ENCODE results near the gene LHX6.

LHX6 gene

GRCh38 chr9:122228568-122229484, at the start of gene LHX6:
Gene LHX6 (minus strand): TSS chr9:122228957. CDS start chr9:122228740, 217 bp downstream.
- no peak for DNase-seq (ENCODE audit: low spot score)

GRCh38 chr9:122277285-122277897, 48.6 kb upstream of the LHX6 start:
- DNase-seq (ENCODE audit: low spot score): no peak

DNA sequence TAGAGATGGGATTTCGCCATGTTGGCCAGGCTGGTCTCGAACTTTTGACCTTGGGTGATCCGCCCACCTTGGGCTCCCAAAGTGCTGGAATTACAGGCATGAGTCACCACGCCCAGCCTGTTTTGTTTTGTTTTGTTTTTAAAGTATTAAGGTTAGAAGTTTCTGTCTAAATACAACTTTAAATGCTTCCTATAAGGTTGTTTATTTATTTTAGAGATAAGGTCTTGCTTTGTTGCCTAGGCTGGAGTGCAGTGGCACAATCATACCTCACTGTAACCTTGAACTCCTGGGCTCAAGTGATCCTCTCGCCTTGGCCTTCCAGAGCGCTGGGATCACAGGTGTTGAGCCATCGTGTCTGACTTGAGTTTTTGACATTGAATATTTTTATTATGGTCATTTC, 47.3 kb upstream of the LHX6 start:
- DNase-seq (ENCODE audit: low spot score): no peak

GRCh38 chr9:122274055-122274454, 45.3 kb upstream of the LHX6 start:
- DNase-seq (ENCODE audit: low spot score): no peak

DNA sequence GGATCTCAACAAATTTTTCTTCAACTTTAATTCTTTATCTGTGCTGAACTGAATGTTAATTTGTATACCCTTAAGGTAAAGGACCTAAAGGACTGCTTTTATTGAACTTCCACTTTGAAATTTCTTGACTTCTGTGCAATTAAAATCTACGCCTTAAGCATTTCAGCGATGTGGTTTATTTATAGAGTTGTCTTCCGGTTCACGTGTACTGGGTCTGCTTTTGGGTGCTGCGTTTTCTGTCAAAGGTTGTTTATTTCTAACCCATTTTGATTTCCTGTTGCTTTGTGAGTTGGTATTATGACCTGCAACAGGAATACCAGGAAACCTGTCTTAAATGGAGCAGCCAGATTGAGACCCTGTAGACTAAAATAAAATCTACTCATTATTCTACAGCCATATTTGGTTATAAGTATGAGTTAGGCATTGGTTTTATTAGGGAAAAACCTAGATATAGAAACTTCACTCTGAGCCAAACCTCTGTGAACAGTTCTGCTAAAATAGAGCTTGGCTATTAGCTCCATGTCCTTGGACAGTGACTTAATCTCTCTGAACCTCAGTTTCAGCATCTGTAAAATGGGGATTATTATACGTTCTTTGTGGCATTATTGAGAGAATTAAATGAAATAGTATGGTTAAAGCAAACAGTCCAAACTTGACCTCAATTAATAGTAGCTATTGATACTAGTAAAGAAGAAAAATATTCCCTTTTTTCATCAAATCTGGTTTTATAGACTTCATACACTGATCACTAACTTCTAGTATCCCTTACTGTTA, 39.5 kb upstream of the LHX6 start:
- DNase-seq (ENCODE audit: low spot score): no peak

DNA sequence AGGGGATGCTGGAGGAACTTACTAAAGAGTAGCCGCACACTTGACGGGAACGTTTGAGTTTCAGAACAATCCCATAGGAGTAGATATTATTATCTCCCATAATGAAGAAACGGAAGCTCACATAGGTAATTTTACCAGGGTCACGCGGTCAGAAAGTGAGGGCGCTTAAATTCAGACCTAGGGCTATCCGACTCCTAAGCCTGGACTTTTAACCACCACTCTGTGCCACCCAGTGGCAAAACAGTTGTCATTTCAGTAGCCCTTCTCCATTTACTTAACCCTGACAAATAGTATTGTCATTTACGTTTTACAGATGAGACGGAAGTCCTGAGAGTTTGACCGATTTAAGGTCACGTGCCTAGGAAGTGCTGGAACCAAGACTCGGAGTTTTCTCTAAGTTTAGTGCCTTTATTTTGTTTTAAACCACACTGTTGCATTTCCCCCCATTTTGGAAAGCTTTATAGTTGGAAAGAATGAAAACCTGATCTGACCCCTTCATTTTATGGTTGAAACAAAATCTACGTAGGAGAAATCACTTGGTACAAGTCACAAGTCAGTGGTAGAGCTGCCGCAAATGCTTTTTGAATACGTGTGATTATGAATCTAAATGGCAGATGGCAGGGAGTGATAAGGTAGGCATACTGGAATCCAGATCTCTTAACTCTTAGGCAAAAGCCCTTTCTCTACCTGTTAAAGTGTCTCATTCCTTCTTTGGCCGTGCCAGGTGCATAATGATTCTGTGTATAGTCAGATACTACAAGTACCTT, 36.6 kb upstream of the LHX6 start:
- DNase-seq (ENCODE audit: low spot score): peak; percentile 54

DNA sequence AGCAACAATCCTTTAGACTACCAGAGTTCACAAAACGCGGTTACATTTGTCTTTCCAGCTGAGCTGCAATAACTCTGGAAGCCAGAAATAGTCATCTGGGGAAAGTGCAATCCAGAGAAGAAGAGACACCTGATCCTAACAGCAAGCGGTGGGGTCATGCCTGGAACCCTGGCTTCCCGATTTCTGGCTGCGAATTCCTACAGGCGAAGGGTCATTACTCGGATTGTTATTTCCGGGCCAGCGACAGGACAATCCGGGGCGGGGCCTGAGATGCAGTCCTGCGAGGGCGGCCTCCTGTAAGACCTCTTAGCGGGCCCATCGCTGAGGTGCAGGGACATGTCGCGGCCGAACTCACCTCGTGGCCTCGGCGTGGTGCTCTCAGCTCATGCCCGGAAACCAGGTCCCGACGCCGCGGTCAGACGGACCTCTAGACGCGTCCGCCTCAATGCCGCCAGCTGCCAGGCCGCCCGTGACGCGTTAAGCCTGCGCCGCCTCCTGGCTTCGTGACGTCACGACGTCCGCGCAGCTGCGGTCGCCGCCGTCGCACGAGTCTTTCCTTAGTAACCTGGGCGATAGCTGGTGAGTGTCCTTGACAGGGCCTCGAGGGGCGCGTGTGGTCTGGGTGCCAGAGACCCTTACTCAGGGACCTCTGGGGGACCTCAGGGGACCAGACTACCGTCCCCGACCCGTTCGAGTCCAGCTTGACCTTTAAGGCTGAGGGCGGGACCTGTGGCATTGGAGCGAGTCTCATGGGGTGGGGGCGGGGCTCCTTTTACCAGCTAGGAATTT, 35.8 kb upstream of the LHX6 start, which contains the start of the genes MRRF and RBM18:
Gene MRRF (plus strand): TSS at position 523 of the 789 bp plus-strand sequence. CDS start 6,010 bp downstream, outside the sequence.
Gene RBM18 (minus strand): TSS at position 481 of the 789 bp plus-strand sequence. CDS start 3,348 bp downstream, outside the sequence.
- DNase-seq (ENCODE audit: low spot score): peak; percentile 90

DNA sequence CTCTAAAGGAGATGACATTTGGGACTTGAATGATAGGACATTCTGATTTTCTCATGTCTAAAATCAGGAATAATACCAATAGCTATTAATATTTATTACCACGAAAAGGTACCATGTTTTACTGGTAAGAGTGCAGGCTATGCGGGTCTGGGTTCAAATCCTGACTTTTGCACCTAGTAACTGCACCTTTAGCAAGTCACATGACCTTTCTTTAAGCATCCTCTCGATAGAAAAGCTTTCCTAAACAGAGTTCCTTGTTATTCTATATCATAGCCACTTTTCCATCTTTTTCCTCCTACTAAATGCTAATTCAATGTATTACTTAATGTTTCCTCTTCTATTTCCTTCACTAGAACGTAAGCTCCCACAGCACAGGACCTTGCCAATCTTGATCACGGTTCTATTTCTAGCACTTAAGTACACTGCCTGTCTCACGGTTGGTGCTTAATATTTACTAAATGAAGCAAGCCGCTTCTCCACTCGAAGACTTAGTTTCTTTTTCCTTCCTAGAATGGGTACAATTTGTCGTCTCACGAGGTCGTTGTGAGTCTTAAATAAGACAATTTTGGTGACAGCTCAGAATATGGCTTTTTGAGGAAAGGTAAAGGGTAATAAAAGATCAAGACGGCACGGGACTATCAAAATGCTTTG, 35.1 kb upstream of the LHX6 start:
- no peak for DNase-seq (ENCODE audit: low spot score)

DNA sequence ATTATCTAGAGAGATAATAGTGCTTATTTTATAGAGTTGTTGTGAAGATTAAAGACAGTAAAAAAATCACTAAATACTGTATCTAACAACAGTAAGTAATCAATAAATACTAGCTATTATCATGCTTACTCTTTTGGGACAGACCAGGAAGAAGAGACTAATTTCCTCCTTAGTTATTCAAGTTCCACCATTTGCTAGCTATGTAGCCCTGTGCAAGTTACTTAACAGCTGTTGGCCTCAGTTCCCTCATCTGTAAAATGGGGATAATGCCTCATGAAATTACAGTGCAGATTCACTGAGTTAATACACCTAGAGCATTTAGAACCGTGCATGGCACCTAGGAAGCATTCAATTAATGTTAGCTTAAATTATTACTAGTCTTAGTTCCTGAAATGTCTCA, 33.3 kb upstream of the LHX6 start:
- DNase-seq (ENCODE audit: low spot score): no peak

DNA sequence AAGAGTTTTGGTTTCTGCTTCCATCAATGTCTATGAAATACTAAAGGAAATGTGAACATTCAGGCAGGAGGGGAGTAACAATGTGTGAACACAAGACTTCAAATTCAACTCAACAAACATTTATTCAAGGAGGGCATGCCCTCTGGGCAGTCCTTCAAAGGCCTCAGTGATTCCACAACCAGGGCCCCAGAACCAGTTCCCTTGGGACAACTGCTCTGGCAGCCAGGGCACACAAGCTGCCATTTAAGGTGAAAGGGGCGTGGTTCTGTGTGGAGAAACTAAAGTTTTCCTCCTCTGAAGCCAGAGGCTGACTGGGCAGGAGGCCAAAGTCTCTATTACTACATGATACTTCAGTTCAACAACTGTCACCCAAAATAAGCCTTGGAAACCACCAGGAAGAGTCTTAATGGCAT, 32.7 kb upstream of the LHX6 start:
- no peak for DNase-seq (ENCODE audit: low spot score)

GRCh38 chr9:122258886-122259415, 30.2 kb upstream of the LHX6 start:
- no peak for DNase-seq (ENCODE audit: low spot score)

DNA sequence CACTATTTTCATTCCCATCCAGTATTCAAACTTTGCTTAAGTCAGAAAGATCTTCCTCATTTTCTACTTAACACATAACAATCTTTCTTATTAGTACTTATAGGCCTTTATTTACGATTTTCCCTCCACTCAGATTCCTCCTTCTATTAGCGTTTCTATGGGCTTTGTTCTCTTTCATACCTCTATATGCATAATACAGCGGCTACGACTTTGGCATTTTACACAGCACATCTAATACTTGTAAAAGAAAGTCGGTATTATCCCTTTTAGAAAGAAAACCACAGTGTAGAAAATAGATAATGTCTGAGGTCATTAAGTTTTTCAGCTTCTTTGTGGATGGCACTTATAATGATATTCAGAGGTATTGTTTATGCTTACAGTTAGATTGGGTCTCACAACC, 27.4 kb upstream of the LHX6 start:
- DNase-seq (ENCODE audit: low spot score): no peak

- no peak for DNase-seq (ENCODE audit: low spot score)
These were observed 26.0 kb upstream of the LHX6 start for GRCh38 chr9:122254761-122255160.

DNA sequence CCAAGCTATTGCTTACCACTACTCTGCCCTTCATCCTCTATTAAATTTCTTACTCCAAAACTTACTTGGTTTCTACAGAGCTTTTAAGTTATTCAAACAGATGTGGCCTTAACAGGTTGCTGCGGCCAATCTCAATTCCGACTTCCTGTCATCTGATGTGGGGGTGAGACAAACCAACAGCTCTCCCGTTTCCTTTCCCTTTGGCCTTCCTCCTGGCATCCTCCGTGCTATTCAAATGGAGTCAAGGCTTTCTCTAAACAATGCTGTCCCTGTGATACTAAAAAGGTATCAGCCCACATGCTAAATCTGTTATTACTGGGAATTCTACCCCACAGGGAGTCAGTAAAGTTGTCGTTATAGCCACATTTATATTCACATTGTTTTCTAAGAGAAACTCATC, 24.0 kb upstream of the LHX6 start:
- DNase-seq (ENCODE audit: low spot score): no peak

GRCh38 chr9:122251351-122251750, 22.6 kb upstream of the LHX6 start:
- no peak for DNase-seq (ENCODE audit: low spot score)

- DNase-seq (ENCODE audit: low spot score): no peak
These were observed 19.7 kb upstream of the LHX6 start for GRCh38 chr9:122248448-122248865.

GRCh38 chr9:122246666-122247065, 17.9 kb upstream of the LHX6 start:
- no peak for DNase-seq (ENCODE audit: low spot score)

DNA sequence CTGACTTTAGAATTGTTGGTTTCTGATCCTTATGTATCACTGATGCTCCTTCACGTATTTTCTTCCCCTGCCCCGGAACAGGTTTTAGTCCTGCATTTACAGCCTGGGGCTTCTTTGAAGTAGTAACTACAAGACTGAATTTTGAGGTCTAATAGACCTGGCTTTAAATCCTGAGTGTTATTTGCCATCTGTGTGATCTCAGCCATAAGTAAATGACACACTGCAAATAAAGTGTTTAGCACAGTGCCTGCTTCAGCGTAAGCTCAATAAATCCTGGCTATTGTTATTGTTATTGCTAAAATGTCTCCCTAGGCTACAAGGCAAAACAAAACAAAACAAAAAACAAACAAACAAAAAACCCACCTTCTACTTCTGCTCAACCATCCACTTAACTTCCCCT, 15.6 kb upstream of the LHX6 start:
- no peak for DNase-seq (ENCODE audit: low spot score)

- DNase-seq (ENCODE audit: low spot score): no peak
These were observed 11.0 kb upstream of the LHX6 start for GRCh38 chr9:122239722-122240121.

DNA sequence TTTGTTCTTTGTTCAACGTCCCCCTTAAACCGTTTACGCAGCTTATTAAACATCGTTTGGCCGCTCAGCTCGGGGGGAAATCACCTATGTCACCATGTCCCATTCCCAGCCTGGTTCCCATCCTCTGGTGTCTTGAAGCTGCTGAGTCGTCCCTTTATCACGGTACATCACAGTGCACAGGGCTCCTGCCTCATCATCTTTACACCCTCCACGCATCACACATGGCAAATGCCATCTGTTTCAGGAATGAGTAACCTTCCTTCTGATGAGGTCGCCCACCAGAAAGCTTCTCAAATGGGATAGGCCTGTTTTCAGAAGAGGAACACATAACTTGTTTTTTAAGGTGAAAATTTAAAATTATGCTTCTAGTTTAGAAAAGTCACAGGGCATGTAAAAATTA, 7.9 kb upstream of the LHX6 start:
- no peak for DNase-seq (ENCODE audit: low spot score)

All from activated CD4-positive, alpha-beta T cell treated with anti-CD3 and anti-CD28 coated beads, Interleukin-2, Interleukin-4, amounts not matched to agents 100 ng/mL and 50 ng/mL, durations not matched to agents 16 hours and 8 hours (primary cell).